NCI-H1048 (cell line): ENCODE data around the gene CNOT10.
"Not testable (repeated sequence)": the region's sequence is repeated elsewhere in the genome, so short reads cannot be mapped to it uniquely, and the experiment has no call there.

ENCODE experiments used
- DNase-seq: peaks from one replicate; lab custom pipeline; 2025; lab: John Stamatoyannopoulos, UW

The CNOT10 gene

GRCh38 chr3:32684800-32685542 is at the start of gene CNOT10:
Gene CNOT10, plus strand, starts transcription at chr3:32685188. Its CDS starts 273 bp downstream, at chr3:32685461.
- DNase-seq: peak; percentile 91

- no peak for DNase-seq
These were observed 44.0 kb upstream of the CNOT10 start for GRCh38 chr3:32640939-32641338.

- DNase-seq: no peak
These were observed 43.6 kb upstream of the CNOT10 start for GRCh38 chr3:32641356-32641755.

- DNase-seq: no peak
These were observed 41.6 kb upstream of the CNOT10 start for GRCh38 chr3:32643354-32643753.

GRCh38 chr3:32643816-32644215 is 41.2 kb upstream of the CNOT10 start:
- no peak for DNase-seq

GRCh38 chr3:32644380-32644779 is 40.6 kb upstream of the CNOT10 start:
- DNase-seq: no peak

- no peak for DNase-seq
These were observed 38.2 kb upstream of the CNOT10 start for GRCh38 chr3:32646761-32647160.

- DNase-seq: not testable (repeated sequence)
These were observed 32.5 kb upstream of the CNOT10 start for GRCh38 chr3:32652337-32653100.

- no peak for DNase-seq
These were observed 29.8 kb upstream of the CNOT10 start for GRCh38 chr3:32655167-32655566.

- DNase-seq: no peak
These were observed 24.4 kb upstream of the CNOT10 start for GRCh38 chr3:32660634-32661033.

GRCh38 chr3:32662647-32663046 is 22.3 kb upstream of the CNOT10 start:
- no peak for DNase-seq

- not testable (repeated sequence) for DNase-seq
These were observed 20.3 kb upstream of the CNOT10 start for GRCh38 chr3:32664630-32665075.

- no peak for DNase-seq
These were observed 17.9 kb upstream of the CNOT10 start for GRCh38 chr3:32667072-32667582.

- not testable (repeated sequence) for DNase-seq
These were observed 15.8 kb upstream of the CNOT10 start for GRCh38 chr3:32669226-32669625.

GRCh38 chr3:32673730-32674129 is 11.3 kb upstream of the CNOT10 start:
- not testable (repeated sequence) for DNase-seq

GRCh38 chr3:32675164-32675563 is 9.8 kb upstream of the CNOT10 start:
- no peak for DNase-seq

- DNase-seq: no peak
These were observed 9.3 kb upstream of the CNOT10 start for GRCh38 chr3:32675650-32676049.

GRCh38 chr3:32681811-32682210 is 3.2 kb upstream of the CNOT10 start:
- no peak for DNase-seq

- DNase-seq: no peak
These were observed 774 bp upstream of the CNOT10 start for GRCh38 chr3:32684029-32684799.

- DNase-seq: no peak
These were observed 676 bp downstream of the CNOT10 start for GRCh38 chr3:32685543-32686185.

- no peak for DNase-seq
These were observed 1.7 kb downstream of the CNOT10 start for GRCh38 chr3:32686713-32687112.

GRCh38 chr3:32691847-32692246 is 6.9 kb downstream of the CNOT10 start:
- DNase-seq: no peak
